Smooth muscle cell (in vitro differentiated cells): Measurements from ENCODE around the gene PDIA5. TPM values are rescaled to one million over a fixed set of nuclear protein-coding genes. Genes with fewer than 3 reads are reported as not detected.

ENCODE experiments used
- DNase-seq: peaks from one replicate; lab custom pipeline; 2025; ENCODE audit not compliant: unreplicated experiment; lab: John Stamatoyannopoulos, UW
- H2AFZ ChIP-seq: fragments of 200-600 bp; sonication (generic); 2 replicates; pipeline ENCODE4 v1.6.0; 2016; ENCODE audit warnings: antibody characterized with exemption, low read depth, mild to moderate bottlenecking
- H3F3A ChIP-seq: fragments of 200-600 bp; sonication (generic); 2 replicates; pipeline ENCODE4 v1.6.0; 2017; ENCODE audit warnings: antibody characterized with exemption, low read depth
- H3K27ac ChIP-seq: fragments of 200-600 bp; sonication (generic); 2 replicates; pipeline ENCODE4 v1.5.1; 2016; ENCODE audit warnings: low read depth, mild to moderate bottlenecking
- H3K27me3 ChIP-seq: fragments of 200-600 bp; sonication (generic); 2 replicates; pipeline ENCODE4 v1.6.1; 2016; ENCODE audit warnings: low read depth, mild to moderate bottlenecking
- H3K36me3 ChIP-seq: fragments of 200-600 bp; sonication (generic); 2 replicates; pipeline ENCODE4 v1.5.1; 2016; ENCODE audit warnings: low read depth
- H3K4me1 ChIP-seq: fragments of 200-600 bp; sonication (generic); 2 replicates; pipeline ENCODE4 v1.5.1; 2016; ENCODE audit warnings: low read depth
- H3K4me2 ChIP-seq: fragments of 200-600 bp; sonication (generic); 2 replicates; pipeline ENCODE4 v1.6.0; 2016; ENCODE audit warnings: mild to moderate bottlenecking
- H3K4me3 ChIP-seq: fragments of 200-600 bp; sonication (generic); 2 replicates; pipeline ENCODE4 v1.5.1; 2016; ENCODE audit warnings: mild to moderate bottlenecking
- H3K79me2 ChIP-seq: fragments of 200-600 bp; sonication (generic); 2 replicates; pipeline ENCODE4 v1.6.0; 2016; ENCODE audit warnings: low read depth, mild to moderate bottlenecking
- H3K9ac ChIP-seq: fragments of 200-600 bp; sonication (generic); 2 replicates; pipeline ENCODE4 v1.6.0; 2016; ENCODE audit warnings: low read depth
- H3K9me3 ChIP-seq: fragments of 200-600 bp; sonication (generic); replicated peaks from 2 replicates; pipeline ENCODE4 v1.5.1; 2016; ENCODE audit warnings: low read depth
- H4K20me1 ChIP-seq: fragments of 200-600 bp; sonication (generic); 2 replicates; pipeline ENCODE4 v1.6.0; 2016; ENCODE audit warnings: low read depth
- WGBS: methylation state at CpG from one replicate; pipeline ENCODE4 v1.1.7; 2016; ENCODE audit warnings: low lambda C conversion rate; 5-methylcytosine and 5-hydroxymethylcytosine counted together
- polyA plus RNA-seq: library from polyadenylated mRNA; unstranded; fragments of >200 nt; fragmentation: Nextera tagmentation; extraction: Ambion mirVana; gene quantifications from 2 replicates; pipeline ENCODE4 v1.2.1, GENCODE V29; 2016
- total RNA-seq: library from RNA; depleted of rRNA; stranded (reverse); fragments of >200 nt; gene quantifications from 2 replicates; pipeline ENCODE4 v1.2.3, GENCODE V29; 2014
- TF ChIP-seq, protein P1 (sequence below): fragments of 200-600 bp; sonication (generic); IDR thresholded peaks from 2 replicates; pipeline ENCODE4 v1.5.1; 2017; ENCODE audit warnings: borderline replicate concordance, mild to moderate bottlenecking, antibody characterized with exemption; ENCODE audit not compliant: insufficient read depth, poor library complexity, severe bottlenecking

Gene PDIA5
- total and polyA plus RNA-seq, 2 experiments from 2014 or later: 65.4 to 102 TPM

GRCh38 chr3:123090728-123091531 lies 24.1 kb downstream of the PDIA5 start:
- peaks cover 99% of the 10 kb centered on the region for H3K79me2 ChIP-seq
- H3K9ac ChIP-seq: no peak overlapping the region
- peaks cover 100% of the 10 kb centered on the region for H4K20me1 ChIP-seq
- 83% methylated on average over 12 of the region's 12 CpGs for WGBS
- no peak overlapping the region for H3K4me3 ChIP-seq
- peaks cover 37% of the 10 kb centered on the region for H3K4me1 ChIP-seq
- no peaks in the 10 kb centered on the region for H3K27me3 ChIP-seq
- peaks cover 2% of the 10 kb centered on the region for H3F3A ChIP-seq
- no peak overlapping the region for H3K27ac ChIP-seq
- H3K36me3 ChIP-seq: no peaks in the 10 kb centered on the region
- H2AFZ ChIP-seq: no peak overlapping the region
- H3K9me3 ChIP-seq: no peaks in the 10 kb centered on the region
- H3K4me2 ChIP-seq: no peak overlapping the region
- TF ChIP-seq, protein P1, sequence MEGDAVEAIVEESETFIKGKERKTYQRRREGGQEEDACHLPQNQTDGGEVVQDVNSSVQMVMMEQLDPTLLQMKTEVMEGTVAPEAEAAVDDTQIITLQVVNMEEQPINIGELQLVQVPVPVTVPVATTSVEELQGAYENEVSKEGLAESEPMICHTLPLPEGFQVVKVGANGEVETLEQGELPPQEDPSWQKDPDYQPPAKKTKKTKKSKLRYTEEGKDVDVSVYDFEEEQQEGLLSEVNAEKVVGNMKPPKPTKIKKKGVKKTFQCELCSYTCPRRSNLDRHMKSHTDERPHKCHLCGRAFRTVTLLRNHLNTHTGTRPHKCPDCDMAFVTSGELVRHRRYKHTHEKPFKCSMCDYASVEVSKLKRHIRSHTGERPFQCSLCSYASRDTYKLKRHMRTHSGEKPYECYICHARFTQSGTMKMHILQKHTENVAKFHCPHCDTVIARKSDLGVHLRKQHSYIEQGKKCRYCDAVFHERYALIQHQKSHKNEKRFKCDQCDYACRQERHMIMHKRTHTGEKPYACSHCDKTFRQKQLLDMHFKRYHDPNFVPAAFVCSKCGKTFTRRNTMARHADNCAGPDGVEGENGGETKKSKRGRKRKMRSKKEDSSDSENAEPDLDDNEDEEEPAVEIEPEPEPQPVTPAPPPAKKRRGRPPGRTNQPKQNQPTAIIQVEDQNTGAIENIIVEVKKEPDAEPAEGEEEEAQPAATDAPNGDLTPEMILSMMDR: no peak
- no peak for DNase-seq

GRCh38 chr3:123092243-123092642 lies 25.4 kb downstream of the PDIA5 start:
- peaks cover 40% of the 10 kb centered on the region for H3K4me1 ChIP-seq
- peaks cover 100% of the 10 kb centered on the region for H4K20me1 ChIP-seq
- no peak overlapping the region for H3K4me3 ChIP-seq
- TF ChIP-seq, protein P1: no peak
- no peak overlapping the region for H3K9ac ChIP-seq
- H3K4me2 ChIP-seq: no peak overlapping the region
- peaks cover 87% of the 10 kb centered on the region for H3K79me2 ChIP-seq
- DNase-seq: no peak
- H3K9me3 ChIP-seq: no peaks in the 10 kb centered on the region
- 100% methylated on average over 3 of the region's 3 CpGs for WGBS
- H2AFZ ChIP-seq: no peak overlapping the region
- H3K27ac ChIP-seq: no peak overlapping the region
- H3F3A ChIP-seq: no peaks in the 10 kb centered on the region
- no peaks in the 10 kb centered on the region for H3K27me3 ChIP-seq
- no peaks in the 10 kb centered on the region for H3K36me3 ChIP-seq

GRCh38 chr3:123093696-123094095 lies 26.9 kb downstream of the PDIA5 start:
- TF ChIP-seq, protein P1: no peak
- peaks cover 100% of the 10 kb centered on the region for H4K20me1 ChIP-seq
- peaks cover 83% of the 10 kb centered on the region for H3K79me2 ChIP-seq
- no peaks in the 10 kb centered on the region for H3K27me3 ChIP-seq
- H3K4me1 ChIP-seq: peaks cover 27% of the 10 kb centered on the region
- no peak for DNase-seq
- 89% methylated on average over 8 of the region's 8 CpGs for whole genome bisulfite sequencing
- H3K36me3 ChIP-seq: no peaks in the 10 kb centered on the region
- no peak overlapping the region for H2AFZ ChIP-seq
- H3K4me2 ChIP-seq: no peak overlapping the region
- no peak overlapping the region for H3K27ac ChIP-seq
- H3F3A ChIP-seq: no peaks in the 10 kb centered on the region
- H3K9me3 ChIP-seq: no peaks in the 10 kb centered on the region
- H3K4me3 ChIP-seq: no peak overlapping the region
- no peak overlapping the region for H3K9ac ChIP-seq
